ENCODE results near the gene PER2.
A peak's percentile ranks its signal among the peaks of the same experiment; 100 is the strongest.

Gene PER2

GRCh38 chr2:238305092-238305862 lies 16.9 kb upstream of the PER2 start:
- H3K27me3 ChIP-seq (ENCODE audit: control insufficient read depth, low read length): no peaks in the 10 kb centered on the region
- TF ChIP-seq, protein P1, sequence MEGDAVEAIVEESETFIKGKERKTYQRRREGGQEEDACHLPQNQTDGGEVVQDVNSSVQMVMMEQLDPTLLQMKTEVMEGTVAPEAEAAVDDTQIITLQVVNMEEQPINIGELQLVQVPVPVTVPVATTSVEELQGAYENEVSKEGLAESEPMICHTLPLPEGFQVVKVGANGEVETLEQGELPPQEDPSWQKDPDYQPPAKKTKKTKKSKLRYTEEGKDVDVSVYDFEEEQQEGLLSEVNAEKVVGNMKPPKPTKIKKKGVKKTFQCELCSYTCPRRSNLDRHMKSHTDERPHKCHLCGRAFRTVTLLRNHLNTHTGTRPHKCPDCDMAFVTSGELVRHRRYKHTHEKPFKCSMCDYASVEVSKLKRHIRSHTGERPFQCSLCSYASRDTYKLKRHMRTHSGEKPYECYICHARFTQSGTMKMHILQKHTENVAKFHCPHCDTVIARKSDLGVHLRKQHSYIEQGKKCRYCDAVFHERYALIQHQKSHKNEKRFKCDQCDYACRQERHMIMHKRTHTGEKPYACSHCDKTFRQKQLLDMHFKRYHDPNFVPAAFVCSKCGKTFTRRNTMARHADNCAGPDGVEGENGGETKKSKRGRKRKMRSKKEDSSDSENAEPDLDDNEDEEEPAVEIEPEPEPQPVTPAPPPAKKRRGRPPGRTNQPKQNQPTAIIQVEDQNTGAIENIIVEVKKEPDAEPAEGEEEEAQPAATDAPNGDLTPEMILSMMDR (IDR thresholded peaks at IDR 0.05; ENCODE audit: low read depth, low read length, poor library complexity, severe bottlenecking): peak; percentile 30
- TF ChIP-seq EZH2phosphoT487 (IDR thresholded peaks at IDR 0.05; ENCODE audit: borderline replicate concordance, low read length): no peak
- no peaks in the 10 kb centered on the region for H3F3A ChIP-seq (ENCODE audit: control insufficient read depth, insufficient read depth)
- no peaks in the 10 kb centered on the region for H3K36me3 ChIP-seq (ENCODE audit: control insufficient read depth, low read length)
- no peaks in the 10 kb centered on the region for H4K20me1 ChIP-seq (ENCODE audit: control insufficient read depth, insufficient read depth, low read depth, low read length)
- H3K9me3 ChIP-seq (ENCODE audit: control insufficient read depth, insufficient read depth, low read length): no peaks in the 10 kb centered on the region
- H3K79me2 ChIP-seq (ENCODE audit: control insufficient read depth, low read length): no peaks in the 10 kb centered on the region
- H3K4me1 ChIP-seq (ENCODE audit: control insufficient read depth, low read length): peaks cover 14% of the 10 kb centered on the region
- no peak overlapping the region for H3K4me3 ChIP-seq (ENCODE audit: low read length)
- no peak overlapping the region for H3K27ac ChIP-seq (ENCODE audit: low read depth, low read length)
- no peaks in the 10 kb centered on the region for H3K9me2 ChIP-seq (replicated peaks; ENCODE audit: control insufficient read depth, low read length)
- H3K4me2 ChIP-seq (ENCODE audit: low read length): no peak overlapping the region

DNA sequence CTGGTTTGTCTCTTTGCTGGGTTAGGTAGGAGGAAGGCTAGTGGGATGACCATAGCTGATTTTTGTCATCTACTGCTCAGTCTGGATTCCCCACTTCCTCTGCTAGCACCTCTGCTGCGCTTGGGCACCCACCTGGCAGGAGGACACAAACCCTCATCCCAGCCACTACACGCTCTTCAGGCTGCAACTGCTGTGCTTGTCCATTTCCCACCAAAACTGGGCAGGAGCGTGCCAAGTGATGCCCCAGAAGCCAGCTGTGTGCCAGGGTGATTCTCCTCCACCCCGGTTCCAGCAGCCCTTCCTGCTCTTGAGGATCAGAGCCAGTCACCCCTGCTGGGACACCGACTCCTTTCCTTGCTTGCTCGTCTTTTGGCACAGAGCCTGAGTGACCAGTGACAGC lies 15.7 kb upstream of the PER2 start:
- H3K4me3 ChIP-seq (ENCODE audit: low read length): no peak overlapping the region
- no peaks in the 10 kb centered on the region for H3K27me3 ChIP-seq (ENCODE audit: control insufficient read depth, low read length)
- H3K36me3 ChIP-seq (ENCODE audit: control insufficient read depth, low read length): no peaks in the 10 kb centered on the region
- no peak overlapping the region for H3K27ac ChIP-seq (ENCODE audit: low read depth, low read length)
- no peaks in the 10 kb centered on the region for H3K79me2 ChIP-seq (ENCODE audit: control insufficient read depth, low read length)
- no peak overlapping the region for H3K4me2 ChIP-seq (ENCODE audit: low read length)
- H3K9me3 ChIP-seq (ENCODE audit: control insufficient read depth, insufficient read depth, low read length): no peaks in the 10 kb centered on the region
- no peaks in the 10 kb centered on the region for H3F3A ChIP-seq (ENCODE audit: control insufficient read depth, insufficient read depth)
- H3K4me1 ChIP-seq (ENCODE audit: control insufficient read depth, low read length): peaks cover 11% of the 10 kb centered on the region
- no peaks in the 10 kb centered on the region for H3K9me2 ChIP-seq (replicated peaks; ENCODE audit: control insufficient read depth, low read length)
- TF ChIP-seq, protein P1 (IDR thresholded peaks at IDR 0.05; ENCODE audit: low read depth, low read length, poor library complexity, severe bottlenecking): no peak
- no peak for TF ChIP-seq EZH2phosphoT487 (IDR thresholded peaks at IDR 0.05; ENCODE audit: borderline replicate concordance, low read length)
- no peaks in the 10 kb centered on the region for H4K20me1 ChIP-seq (ENCODE audit: control insufficient read depth, insufficient read depth, low read depth, low read length)

- Histone ChIP-seq H3K9me2 (replicated peaks; ENCODE audit: control insufficient read depth, low read length) (no peaks in the 10 kb centered on the region), H4K20me1 (ENCODE audit: control insufficient read depth, insufficient read depth, low read depth, low read length) (no peaks in the 10 kb centered on the region), H3K79me2 (ENCODE audit: control insufficient read depth, low read length) (no peaks in the 10 kb centered on the region), H3K9me3 (ENCODE audit: control insufficient read depth, insufficient read depth, low read length) (no peaks in the 10 kb centered on the region), H3K27ac (ENCODE audit: low read depth, low read length) (no peak overlapping the region), H3K4me3 (ENCODE audit: low read length) (no peak overlapping the region), H3K4me2 (ENCODE audit: low read length) (no peak overlapping the region), H3K27me3 (ENCODE audit: control insufficient read depth, low read length) (no peaks in the 10 kb centered on the region), H3K36me3 (ENCODE audit: control insufficient read depth, low read length) (no peaks in the 10 kb centered on the region), H3F3A (ENCODE audit: control insufficient read depth, insufficient read depth) (no peaks in the 10 kb centered on the region), H3K4me1 (ENCODE audit: control insufficient read depth, low read length) (peaks cover 11% of the 10 kb centered on the region)
- no peak for TF ChIP-seq EZH2phosphoT487 (IDR thresholded peaks at IDR 0.05; ENCODE audit: borderline replicate concordance, low read length)
- TF ChIP-seq, protein P1 (IDR thresholded peaks at IDR 0.05; ENCODE audit: low read depth, low read length, poor library complexity, severe bottlenecking): no peak
Measured at GRCh38 chr2:238302751-238303150, 14.3 kb upstream of the PER2 start.
